ENCODE measurements around the gene TCTN1.
A peak's percentile ranks its signal among the peaks of the same experiment; 100 is the strongest.
"Not testable (repeated sequence)": the region's sequence is repeated elsewhere in the genome, so short reads cannot be mapped to it uniquely, and the experiment has no call there.

Gene TCTN1

DNA sequence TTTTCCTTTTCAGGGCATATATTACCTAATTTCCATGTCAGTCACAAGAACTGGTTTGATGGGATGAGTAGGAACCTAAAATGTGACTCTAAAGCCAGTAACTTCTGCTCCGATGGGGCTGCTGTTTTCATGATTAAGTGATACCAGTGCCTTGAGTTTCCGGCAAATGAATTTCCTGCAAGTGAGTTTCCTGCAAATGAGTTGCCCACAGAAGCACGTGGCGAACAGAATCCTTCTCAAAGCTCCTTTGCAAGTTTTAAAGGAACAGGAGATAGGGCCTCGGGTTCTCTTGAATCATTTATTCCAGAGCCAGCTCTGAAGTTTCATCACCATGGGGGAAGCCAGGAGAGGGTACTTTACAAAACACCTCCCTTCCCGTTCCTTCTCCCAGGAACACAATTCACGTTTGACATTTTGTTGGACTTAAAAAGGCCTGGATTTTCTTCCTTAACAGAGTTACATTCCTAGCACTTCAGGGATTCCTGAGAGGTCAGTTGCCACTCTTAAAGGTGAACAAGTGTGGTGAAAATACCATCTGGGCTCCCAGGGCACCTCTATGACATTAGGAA, 28.6 kb upstream of the TCTN1 start:
- no peak for DNase-seq (ENCODE audit: low read depth)

DNA sequence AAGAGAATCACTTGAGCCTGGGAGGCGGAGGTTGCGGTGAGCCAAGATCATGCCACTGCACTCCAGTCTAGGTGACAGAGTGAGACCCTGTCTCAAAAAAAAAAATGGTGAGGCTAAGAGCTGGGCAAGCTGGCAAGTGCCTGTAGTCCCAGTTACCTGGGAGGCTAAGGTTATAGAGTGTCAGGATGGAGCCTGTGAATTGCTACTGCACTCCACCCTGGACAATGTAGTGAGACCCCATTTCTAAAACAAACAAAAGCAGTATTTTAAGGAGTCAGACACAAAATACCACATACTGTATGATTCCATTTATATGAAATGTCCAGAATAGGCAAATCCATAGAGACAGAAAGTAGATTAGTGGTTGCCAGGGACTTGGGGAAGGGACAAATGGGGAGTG, 26.8 kb upstream of the TCTN1 start:
- not testable (repeated sequence) for DNase-seq (ENCODE audit: low read depth)

- no peak for DNase-seq (ENCODE audit: low read depth)
Measured at GRCh38 chr12:110590059-110590458, 23.9 kb upstream of the TCTN1 start.

DNA sequence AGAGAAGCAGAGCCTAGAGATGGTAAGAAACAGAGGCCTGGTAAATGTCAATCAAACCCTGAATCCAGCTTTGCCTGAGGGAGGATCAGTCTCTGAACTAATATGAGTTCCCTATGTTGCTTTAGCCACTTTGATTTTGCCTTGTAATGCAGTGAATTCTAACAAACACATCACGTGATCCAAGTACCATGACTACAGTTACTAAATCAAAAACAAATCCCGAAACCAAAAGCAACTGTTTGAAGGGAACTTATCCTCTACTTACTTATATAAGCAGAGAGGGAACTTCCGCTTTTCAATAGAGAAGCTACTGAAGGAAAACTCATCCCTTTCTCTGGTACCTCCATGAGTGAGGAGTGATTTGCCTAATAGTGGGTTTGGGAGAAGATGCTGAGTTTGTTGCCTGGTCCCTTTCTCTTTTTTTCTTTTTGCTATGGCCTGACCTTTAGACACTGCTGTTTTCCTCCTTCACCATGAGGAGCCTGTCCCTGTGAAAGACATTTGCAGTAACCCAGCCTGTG, 23.1 kb upstream of the TCTN1 start:
- peak; percentile 52 for DNase-seq (ENCODE audit: low read depth)

GRCh38 chr12:110591451-110592051, 22.4 kb upstream of the TCTN1 start:
- DNase-seq (ENCODE audit: low read depth) = no peak

GRCh38 chr12:110592078-110592477, 21.9 kb upstream of the TCTN1 start:
- DNase-seq (ENCODE audit: low read depth) = no peak

- not testable (repeated sequence) for DNase-seq (ENCODE audit: low read depth)
Measured at GRCh38 chr12:110592919-110593318, 21.0 kb upstream of the TCTN1 start.

GRCh38 chr12:110597885-110598284, 16.0 kb upstream of the TCTN1 start:
- no peak for DNase-seq (ENCODE audit: low read depth)

DNA sequence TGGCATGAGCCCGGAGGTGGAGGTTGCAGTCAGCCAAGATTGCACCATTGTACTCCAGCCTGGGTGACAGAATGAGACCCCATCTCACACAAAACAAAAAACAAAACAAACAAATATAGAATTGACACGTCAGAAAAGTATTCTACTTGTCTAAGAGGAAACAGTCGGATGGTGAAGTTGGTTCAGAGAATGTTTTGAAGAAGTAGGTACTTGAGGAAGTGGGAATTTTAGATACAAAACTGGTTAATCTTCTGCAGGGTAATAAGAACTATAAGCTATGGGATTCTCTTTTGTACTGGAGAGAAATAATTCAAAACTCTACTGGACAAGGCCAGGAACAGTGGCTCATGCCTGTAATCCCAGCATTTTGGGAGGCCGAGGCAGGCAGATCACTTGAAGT, 14.6 kb upstream of the TCTN1 start:
- no peak for DNase-seq (ENCODE audit: low read depth)

DNA sequence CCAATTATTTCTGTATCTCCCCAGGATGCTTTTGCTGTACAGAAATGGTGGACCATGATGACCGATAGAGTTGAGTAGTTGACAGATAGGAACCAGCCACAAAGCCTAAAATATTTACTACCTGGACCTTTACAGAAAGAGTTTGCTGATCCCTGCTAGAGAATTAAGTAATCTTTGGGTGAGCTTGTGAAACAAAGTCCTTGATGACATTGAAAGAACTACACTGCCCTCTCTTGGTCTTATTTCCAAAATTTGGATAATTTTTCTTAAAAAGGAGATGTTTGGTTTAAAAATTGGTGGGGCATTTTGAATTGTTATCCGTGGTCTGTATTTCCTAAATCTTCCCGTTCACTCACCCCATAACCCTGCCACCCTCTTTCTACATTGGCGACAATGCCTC, 13.7 kb upstream of the TCTN1 start:
- no peak for DNase-seq (ENCODE audit: low read depth)

DNA sequence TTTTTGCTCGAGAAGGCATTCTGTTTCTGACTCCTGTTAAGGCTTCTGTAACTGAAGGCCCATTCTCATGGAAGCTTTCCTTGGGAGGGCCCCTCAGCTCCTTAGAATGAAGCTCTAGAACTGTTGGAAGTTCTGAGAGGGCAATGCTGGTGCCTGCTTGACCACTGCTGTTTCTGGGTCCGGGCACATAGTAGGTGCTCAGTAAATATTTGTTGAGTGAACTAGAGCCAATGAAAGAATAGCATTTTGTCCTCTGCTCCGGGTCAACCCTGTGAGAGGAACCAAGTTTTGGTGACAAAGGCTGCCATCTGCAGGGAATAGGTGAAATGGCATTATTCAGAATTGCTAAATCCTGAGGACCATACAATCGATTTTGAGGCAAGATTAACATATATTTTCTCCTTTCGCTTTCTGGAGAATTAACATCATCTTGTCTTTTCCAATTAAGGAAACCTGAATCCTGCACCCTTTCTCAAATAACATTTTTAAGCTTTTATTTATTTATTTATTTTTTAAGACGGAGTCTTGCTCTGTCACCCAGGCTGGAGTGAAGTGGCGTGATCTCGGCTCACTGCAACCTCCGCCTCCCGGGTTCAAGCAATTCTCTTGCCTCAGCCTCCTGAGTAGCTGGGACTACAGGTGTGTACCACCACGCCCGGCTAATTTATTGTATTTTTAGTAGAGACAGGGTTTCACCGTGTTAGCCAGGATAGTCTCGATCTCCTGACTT, 11.7 kb upstream of the TCTN1 start:
- not testable (repeated sequence) for DNase-seq (ENCODE audit: low read depth)

DNA sequence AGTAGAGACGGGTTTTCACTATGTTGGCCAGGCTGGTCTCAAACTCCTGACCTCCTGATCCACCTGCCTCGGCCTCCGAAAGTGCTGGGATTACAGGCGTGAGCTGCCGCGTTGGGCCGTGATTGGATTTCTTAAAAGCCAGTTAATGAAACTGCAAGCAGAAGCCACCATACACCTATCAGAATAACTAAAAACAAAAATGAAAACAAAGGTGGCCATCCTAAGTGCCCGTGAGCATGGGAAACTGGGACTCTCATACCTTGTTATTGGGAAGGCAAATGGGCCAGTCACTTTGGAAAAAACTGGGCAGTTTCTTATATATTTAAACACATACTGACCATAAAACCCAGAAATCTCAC, 7.7 kb upstream of the TCTN1 start:
- no peak for DNase-seq (ENCODE audit: low read depth)

- no peak for DNase-seq (ENCODE audit: low read depth)
Measured at GRCh38 chr12:110613071-110613770, 708 bp upstream of the TCTN1 start.

- DNase-seq (ENCODE audit: low read depth) = no peak
Measured at GRCh38 chr12:110615171-110615570, 1.2 kb downstream of the TCTN1 start.

GRCh38 chr12:110616471-110617115, 2.7 kb downstream of the TCTN1 start:
- DNase-seq (ENCODE audit: low read depth) = no peak

DNA sequence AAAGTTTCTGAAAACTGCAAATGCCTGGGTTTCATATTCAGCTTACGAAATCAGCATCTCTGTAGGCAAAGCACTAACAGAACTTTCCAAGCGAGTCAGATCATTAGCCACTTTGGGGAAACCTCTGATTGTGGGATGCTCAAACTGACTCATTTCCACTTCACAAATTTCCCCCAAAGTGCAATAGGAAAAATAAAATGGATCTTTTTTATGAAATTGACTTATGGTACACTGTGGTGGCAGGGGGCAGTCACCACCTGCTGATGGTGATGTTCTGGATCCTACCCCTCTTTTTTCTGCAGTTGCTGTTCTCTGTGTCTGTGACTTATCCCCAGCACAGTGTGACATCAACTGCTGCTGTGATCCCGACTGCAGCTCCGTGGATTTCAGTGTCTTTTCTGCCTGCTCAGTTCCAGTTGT, 5.6 kb downstream of the TCTN1 start:
- DNase-seq (ENCODE audit: low read depth) = no peak

DNA sequence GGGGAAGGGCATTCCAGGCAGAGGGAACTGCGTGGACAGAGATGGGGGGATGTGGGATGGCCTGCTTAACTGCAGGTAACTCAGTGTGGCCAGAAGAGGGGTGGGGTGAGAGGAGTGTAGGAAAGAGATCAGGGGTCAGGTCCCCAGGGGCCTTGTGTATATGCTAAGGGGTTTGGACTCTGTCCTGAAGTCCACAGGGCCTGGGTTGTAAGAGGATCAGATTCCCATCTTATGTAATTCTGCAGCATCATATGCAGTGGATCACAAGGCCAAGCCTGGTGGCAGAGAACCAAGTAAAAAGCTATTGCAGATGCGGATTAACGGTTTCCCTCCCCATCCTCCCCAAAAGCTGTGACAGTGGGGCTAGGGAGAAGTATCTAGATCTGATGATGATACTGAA, 8.7 kb downstream of the TCTN1 start:
- DNase-seq (ENCODE audit: low read depth) = no peak

DNA sequence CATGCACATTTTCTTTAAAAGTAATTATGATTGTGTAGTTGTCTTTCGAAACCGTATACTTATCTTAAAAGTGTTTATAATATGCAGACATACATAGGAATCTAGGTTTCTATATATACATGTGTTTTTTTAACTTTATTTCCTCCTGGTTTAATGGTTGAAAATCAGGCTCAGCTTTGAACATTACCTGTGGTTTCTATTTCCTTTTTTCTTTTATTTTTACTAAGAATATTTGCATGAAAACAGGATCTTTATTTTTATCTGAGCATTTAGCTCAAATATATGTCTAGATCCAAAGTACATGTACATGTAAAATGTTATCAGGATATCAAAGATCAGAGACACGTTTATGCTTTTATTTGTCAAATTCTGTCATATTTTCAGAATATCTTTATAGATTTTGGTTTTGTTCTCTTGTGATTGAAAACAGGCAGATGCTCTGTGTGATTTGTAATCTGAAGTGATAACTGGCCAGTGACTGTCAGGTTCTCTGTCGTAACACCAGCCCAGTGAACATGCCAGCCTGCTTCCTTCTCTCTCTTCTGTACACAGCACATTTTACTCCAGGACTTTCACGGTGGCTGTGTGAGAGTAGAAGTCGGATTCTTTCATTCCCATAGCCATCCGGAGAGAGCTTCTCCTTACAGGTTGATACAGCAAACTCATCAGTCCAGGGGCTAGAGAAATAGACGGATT, 13.7 kb downstream of the TCTN1 start:
- DNase-seq (ENCODE audit: low read depth) = no peak

DNA sequence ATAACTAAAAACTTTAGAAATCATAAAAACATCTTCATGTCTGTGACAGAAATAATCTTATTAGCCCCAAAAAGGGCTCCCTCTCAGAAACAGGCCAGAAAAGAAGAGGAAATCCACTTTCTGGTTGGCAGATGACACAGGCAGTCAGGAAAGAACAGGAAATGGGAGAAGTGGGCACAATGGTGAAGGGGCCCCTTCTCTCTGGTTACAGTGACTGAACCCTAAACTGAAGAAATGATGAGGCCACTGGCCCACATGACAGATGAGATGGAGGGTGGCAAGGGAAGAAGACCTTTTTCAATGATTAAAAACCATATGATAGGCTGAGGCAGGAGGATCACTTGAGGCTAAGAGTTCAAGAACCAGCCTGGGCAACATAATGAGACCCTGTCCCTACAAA, 21.1 kb downstream of the TCTN1 start:
- DNase-seq (ENCODE audit: low read depth) = no peak

DNA sequence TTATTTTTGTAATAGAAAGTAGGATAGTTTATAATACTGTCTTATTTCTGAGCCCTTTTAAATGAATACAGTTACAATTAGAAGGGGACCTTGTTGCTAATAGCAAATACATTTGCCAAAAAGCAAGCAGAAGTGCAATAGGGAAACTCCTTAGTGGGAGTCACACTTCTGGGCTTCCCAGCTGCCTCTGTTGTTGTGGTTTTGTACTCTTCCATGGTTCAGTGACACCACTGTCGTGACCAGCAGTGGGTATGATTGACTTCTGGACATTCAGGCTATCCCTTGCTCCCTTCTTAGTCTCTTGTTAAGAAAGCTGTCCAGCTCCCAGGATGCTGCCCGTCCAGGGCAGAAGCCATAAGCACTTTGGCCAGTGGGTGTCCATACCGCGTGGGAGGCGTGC, 22.6 kb downstream of the TCTN1 start:
- DNase-seq (ENCODE audit: low read depth) = no peak

GRCh38 chr12:110637869-110638441, 24.0 kb downstream of the TCTN1 start:
- no peak for DNase-seq (ENCODE audit: low read depth)
